ENCODE results near the gene HOXC9.

GRCh38 chr12:54041097-54041690, 41.2 kb downstream of the HOXC9 start:
- TF ChIP-seq, protein P1, sequence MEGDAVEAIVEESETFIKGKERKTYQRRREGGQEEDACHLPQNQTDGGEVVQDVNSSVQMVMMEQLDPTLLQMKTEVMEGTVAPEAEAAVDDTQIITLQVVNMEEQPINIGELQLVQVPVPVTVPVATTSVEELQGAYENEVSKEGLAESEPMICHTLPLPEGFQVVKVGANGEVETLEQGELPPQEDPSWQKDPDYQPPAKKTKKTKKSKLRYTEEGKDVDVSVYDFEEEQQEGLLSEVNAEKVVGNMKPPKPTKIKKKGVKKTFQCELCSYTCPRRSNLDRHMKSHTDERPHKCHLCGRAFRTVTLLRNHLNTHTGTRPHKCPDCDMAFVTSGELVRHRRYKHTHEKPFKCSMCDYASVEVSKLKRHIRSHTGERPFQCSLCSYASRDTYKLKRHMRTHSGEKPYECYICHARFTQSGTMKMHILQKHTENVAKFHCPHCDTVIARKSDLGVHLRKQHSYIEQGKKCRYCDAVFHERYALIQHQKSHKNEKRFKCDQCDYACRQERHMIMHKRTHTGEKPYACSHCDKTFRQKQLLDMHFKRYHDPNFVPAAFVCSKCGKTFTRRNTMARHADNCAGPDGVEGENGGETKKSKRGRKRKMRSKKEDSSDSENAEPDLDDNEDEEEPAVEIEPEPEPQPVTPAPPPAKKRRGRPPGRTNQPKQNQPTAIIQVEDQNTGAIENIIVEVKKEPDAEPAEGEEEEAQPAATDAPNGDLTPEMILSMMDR (IDR thresholded peaks at IDR 0.05): no peak
- no peak for TF ChIP-seq POLR2A (IDR thresholded peaks at IDR 0.05)
